ENCODE measurements around the gene RETN.

The RETN gene

GRCh38 chr19:7704280-7705060, 35.6 kb downstream of the RETN start:
- no peaks in the 10 kb centered on the region for H3K36me3 Mint-ChIP-seq (ENCODE audit: low read depth)
- no peak overlapping the region for H3K4me3 Mint-ChIP-seq
- H3K27me3 Mint-ChIP-seq (ENCODE audit: low read depth) = peaks cover 17% of the 10 kb centered on the region
- no peak overlapping the region for H3K27ac Mint-ChIP-seq
- no peaks in the 10 kb centered on the region for H3K9me3 Mint-ChIP-seq
- H3K4me1 Mint-ChIP-seq = no peaks in the 10 kb centered on the region
- TF ChIP-seq CTCF (IDR thresholded peaks at IDR 0.05; ENCODE audit: unreplicated experiment in 3 of 3) = no peak

DNA sequence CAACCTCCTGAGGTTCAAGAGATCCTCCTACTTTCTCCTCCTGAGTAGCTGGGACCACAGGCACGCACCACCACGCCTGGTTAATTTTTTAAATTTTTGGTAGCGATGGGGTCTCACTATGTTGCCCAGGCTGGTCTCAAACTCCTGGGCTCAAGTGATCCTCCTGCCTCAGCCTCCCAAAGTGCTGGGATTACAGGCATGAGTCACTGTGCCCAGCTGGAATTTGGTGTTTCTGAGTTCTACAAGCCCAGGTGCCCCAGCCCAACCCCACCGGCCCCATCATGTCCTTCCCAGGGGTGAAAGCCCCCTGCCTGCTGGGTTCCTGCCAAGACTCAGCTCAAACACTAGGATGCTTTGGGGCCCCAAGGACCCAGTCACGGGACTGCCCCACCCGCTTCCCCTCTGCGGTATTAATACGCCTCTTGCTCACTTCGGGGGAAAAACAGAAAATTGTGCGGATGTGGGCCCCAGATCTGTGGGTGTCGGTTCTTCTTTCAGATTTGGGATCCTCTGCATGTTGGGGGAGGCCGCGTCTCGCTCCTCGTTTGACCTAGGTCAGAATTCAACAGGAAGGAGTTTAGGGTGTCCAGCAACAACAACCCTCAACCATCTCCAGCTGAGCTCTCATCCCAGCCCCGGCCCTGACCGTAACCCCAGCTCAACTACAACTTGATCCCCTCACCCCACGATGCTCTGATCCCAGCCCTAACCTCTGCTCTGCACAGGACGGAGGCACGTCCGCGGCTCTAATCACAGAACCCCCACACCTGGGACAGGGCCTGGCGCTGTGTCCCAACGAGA, 36.7 kb downstream of the RETN start:
- H3K4me1 Mint-ChIP-seq = no peaks in the 10 kb centered on the region
- no peak for TF ChIP-seq CTCF (IDR thresholded peaks at IDR 0.05; ENCODE audit: unreplicated experiment in 3 of 3)
- H3K36me3 Mint-ChIP-seq (ENCODE audit: low read depth) = no peaks in the 10 kb centered on the region
- H3K27me3 Mint-ChIP-seq (ENCODE audit: low read depth) = peaks cover 11% of the 10 kb centered on the region
- no peak overlapping the region for H3K4me3 Mint-ChIP-seq
- no peaks in the 10 kb centered on the region for H3K9me3 Mint-ChIP-seq
- no peak overlapping the region for H3K27ac Mint-ChIP-seq

DNA sequence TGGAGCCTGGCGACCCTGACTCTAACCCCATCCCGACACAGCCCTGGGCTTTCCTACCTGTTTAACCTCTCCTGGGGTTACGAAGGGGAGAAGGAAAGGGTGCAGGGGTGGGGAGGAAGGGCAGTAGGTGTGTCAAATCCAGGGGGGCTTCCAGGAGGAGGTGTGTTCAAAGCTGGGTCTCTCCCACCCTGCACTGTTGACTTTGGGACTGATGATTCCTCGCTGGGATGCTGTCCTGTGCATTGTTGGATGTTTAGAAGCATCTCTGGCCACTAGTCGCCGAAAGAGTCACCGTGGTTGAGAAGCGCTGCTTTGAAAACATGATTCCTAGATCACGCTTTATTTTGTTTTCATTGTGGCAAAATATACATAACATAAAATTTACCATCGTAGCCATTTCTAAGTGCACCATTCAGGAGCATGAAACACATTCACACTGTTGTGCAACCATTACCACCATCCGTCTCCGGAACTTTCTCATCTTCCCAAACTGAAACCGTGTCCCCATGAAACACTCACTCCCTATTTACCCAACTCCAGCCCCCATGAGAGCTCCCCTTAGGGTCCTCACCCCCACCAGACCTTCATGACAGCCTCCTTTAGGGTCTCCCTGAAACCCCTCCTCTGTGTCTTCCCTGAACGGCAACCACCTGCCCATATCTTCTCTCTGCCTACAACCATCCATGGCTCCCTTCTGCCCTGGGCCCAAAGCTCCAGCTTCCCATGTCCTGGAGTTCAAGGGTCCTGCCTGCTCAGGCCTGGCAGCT, 37.5 kb downstream of the RETN start:
- no peak for TF ChIP-seq CTCF (IDR thresholded peaks at IDR 0.05; ENCODE audit: unreplicated experiment in 3 of 3)
- Mint-ChIP-seq H3K36me3 (ENCODE audit: low read depth) (no peaks in the 10 kb centered on the region), H3K27ac (no peak overlapping the region), H3K4me3 (no peak overlapping the region), H3K4me1 (no peaks in the 10 kb centered on the region), H3K27me3 (ENCODE audit: low read depth) (peaks cover 11% of the 10 kb centered on the region), H3K9me3 (no peaks in the 10 kb centered on the region)

DNA sequence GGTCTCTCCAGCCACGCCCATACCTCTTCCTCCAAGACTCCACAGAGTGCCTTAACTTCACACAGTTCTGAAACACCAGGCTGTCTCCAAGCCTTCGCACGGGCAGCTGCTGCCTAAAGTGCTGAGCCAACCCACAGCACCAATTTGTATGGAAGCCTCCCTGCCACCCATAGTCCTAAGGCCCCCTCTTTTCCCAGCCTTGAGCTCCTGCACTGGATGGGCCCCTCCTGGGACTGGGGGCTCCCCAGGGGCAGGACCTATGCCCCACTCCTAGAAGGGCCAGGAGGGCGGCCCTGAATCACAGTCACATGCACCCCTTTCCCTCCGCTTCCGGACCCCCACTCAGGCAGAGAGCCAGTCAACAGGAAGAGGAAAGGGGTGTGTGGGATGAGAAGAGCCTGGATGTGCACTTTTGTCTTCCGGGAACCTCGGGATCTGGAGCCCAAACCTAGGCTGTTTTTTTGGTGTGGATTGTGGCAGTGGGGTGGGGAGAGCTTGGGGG, 38.2 kb downstream of the RETN start:
- Mint-ChIP-seq H3K9me3 (no peaks in the 10 kb centered on the region), H3K27ac (no peak overlapping the region), H3K4me3 (no peak overlapping the region), H3K4me1 (no peaks in the 10 kb centered on the region), H3K36me3 (ENCODE audit: low read depth) (no peaks in the 10 kb centered on the region), H3K27me3 (ENCODE audit: low read depth) (peaks cover 11% of the 10 kb centered on the region)
- TF ChIP-seq CTCF (IDR thresholded peaks at IDR 0.05; ENCODE audit: unreplicated experiment in 3 of 3) = no peak

DNA sequence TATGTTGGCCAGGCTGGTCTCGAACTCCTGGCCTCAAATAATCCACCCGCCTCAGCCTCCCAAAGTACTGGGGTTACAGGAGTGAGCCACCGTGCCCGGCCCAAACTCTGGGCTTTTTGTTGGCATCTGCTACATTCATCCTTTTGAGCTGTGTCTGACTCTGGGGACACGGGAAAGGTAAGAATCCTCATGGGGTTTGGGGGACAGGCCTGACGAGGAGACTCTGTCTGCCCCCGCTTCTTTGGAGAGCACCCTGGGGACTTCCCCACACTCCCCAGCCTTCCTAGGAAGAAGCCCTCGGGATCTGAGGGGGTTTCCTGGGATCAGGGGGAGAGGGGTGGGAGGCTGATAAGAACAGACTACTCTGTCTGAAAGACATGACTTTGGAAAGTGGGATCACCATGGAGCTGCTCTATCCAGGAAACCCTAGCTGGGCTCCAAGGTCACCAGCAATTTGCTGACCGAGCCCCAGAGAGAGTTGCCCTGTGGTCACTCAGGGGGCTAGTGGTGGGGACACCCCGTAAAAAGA, 41.1 kb downstream of the RETN start:
- H3K9me3 Mint-ChIP-seq = no peaks in the 10 kb centered on the region
- H3K36me3 Mint-ChIP-seq (ENCODE audit: low read depth) = no peaks in the 10 kb centered on the region
- no peaks in the 10 kb centered on the region for H3K4me1 Mint-ChIP-seq
- no peak for TF ChIP-seq CTCF (IDR thresholded peaks at IDR 0.05; ENCODE audit: unreplicated experiment in 3 of 3)
- H3K27me3 Mint-ChIP-seq (ENCODE audit: low read depth) = peaks cover 6% of the 10 kb centered on the region
- H3K27ac Mint-ChIP-seq = no peak overlapping the region
- no peak overlapping the region for H3K4me3 Mint-ChIP-seq

All from nephron (organoid).